IPS-20b (cell line): ENCODE measurements around the gene CHD3.

Experiments
- H3K27ac ChIP-seq: one replicate; pipeline ENCODE4 v1.5.1; 2013; ENCODE audit warnings: low read length
- H3K27me3 ChIP-seq: 2 replicates; pipeline ENCODE4 v1.6.1; 2013; ENCODE audit warnings: mild to moderate bottlenecking, low read length, inconsistent platforms; ENCODE audit not compliant: insufficient read depth
- H3K36me3 ChIP-seq: 2 replicates; pipeline ENCODE4 v1.6.1; 2013; ENCODE audit warnings: low read depth, mild to moderate bottlenecking, inconsistent platforms, low read length, moderate library complexity; ENCODE audit not compliant: insufficient read depth
- H3K4me1 ChIP-seq: 2 replicates; pipeline ENCODE4 v1.6.1; 2013; ENCODE audit warnings: mild to moderate bottlenecking, control low read depth, inconsistent platforms, low read length, moderate library complexity; ENCODE audit not compliant: insufficient read depth
- H3K4me3 ChIP-seq: 2 replicates; pipeline ENCODE4 v1.5.1; 2013; ENCODE audit warnings: mild to moderate bottlenecking, low read length, inconsistent platforms
- H3K9ac ChIP-seq: 2 replicates; pipeline ENCODE4 v1.6.1; 2013; ENCODE audit warnings: low read depth, mild to moderate bottlenecking, inconsistent platforms, low read length, moderate library complexity
- H3K9me3 ChIP-seq: 2 replicates; pipeline ENCODE4 v1.6.1; 2013; ENCODE audit warnings: mild to moderate bottlenecking, low read depth, low read length, inconsistent platforms; ENCODE audit not compliant: insufficient read depth

The CHD3 gene

GRCh38 chr17:7844292-7845154 is 44.1 kb upstream of the CHD3 start:
- no peak overlapping the region for H3K27ac ChIP-seq
- H3K9ac ChIP-seq = peak overlapping the region; percentile 52; the same call in 1 of the 2 replicates
- no peaks in the 10 kb centered on the region for H3K9me3 ChIP-seq
- H3K36me3 ChIP-seq = peaks cover 1% of the 10 kb centered on the region; the same call in 1 of the 2 replicates
- H3K4me3 ChIP-seq = peak overlapping the region; percentile 92
- peaks cover 49% of the 10 kb centered on the region for H3K27me3 ChIP-seq
- 0 out of 2 replicates have a peak, but pooled peaks cover 3% of the 10 kb centered on the region for H3K4me1 ChIP-seq

- peaks cover 8% of the 10 kb centered on the region; the same call in 1 of the 2 replicates for H3K36me3 ChIP-seq
- peak overlapping the region; percentile 92; the same call in 1 of the 2 replicates for H3K4me3 ChIP-seq
- H3K4me1 ChIP-seq = 0 out of 2 replicates have a peak, but pooled peaks cover 3% of the 10 kb centered on the region
- H3K27ac ChIP-seq = no peak overlapping the region
- peaks cover 39% of the 10 kb centered on the region for H3K27me3 ChIP-seq
- H3K9me3 ChIP-seq = no peaks in the 10 kb centered on the region
- no peak overlapping the region for H3K9ac ChIP-seq
These were observed 43.1 kb upstream of the CHD3 start for GRCh38 chr17:7845359-7846062.

GRCh38 chr17:7846063-7846735 is 42.4 kb upstream of the CHD3 start:
- Histone ChIP-seq H3K4me1 (0 out of 2 replicates have a peak, but pooled peaks cover under 1% of the 10 kb centered on the region), H3K9ac (no peak overlapping the region), H3K27me3 (peaks cover 38% of the 10 kb centered on the region), H3K27ac (no peak overlapping the region), H3K9me3 (no peaks in the 10 kb centered on the region), H3K36me3 (peaks cover 8% of the 10 kb centered on the region; the same call in 1 of the 2 replicates), H3K4me3 (no peak overlapping the region)

- Histone ChIP-seq H3K4me3 (no peak overlapping the region), H3K27me3 (peaks cover 37% of the 10 kb centered on the region), H3K27ac (no peak overlapping the region), H3K36me3 (peaks cover 8% of the 10 kb centered on the region; the same call in 1 of the 2 replicates), H3K9me3 (no peaks in the 10 kb centered on the region), H3K9ac (no peak overlapping the region), H3K4me1 (no peaks in the 10 kb centered on the region)
These were observed 41.6 kb upstream of the CHD3 start for GRCh38 chr17:7846765-7847661.

GRCh38 chr17:7848131-7848579 is 40.4 kb upstream of the CHD3 start:
- H3K36me3 ChIP-seq = peaks cover 8% of the 10 kb centered on the region; the same call in 1 of the 2 replicates
- H3K27ac ChIP-seq = no peak overlapping the region
- no peaks in the 10 kb centered on the region for H3K4me1 ChIP-seq
- H3K9ac ChIP-seq = no peak overlapping the region
- peaks cover 38% of the 10 kb centered on the region for H3K27me3 ChIP-seq
- H3K9me3 ChIP-seq = no peaks in the 10 kb centered on the region
- no peak overlapping the region for H3K4me3 ChIP-seq

- Histone ChIP-seq H3K27me3 (peaks cover 41% of the 10 kb centered on the region), H3K27ac (no peak overlapping the region), H3K36me3 (peaks cover 8% of the 10 kb centered on the region; the same call in 1 of the 2 replicates), H3K9ac (no peak overlapping the region), H3K4me3 (no peak overlapping the region), H3K9me3 (no peaks in the 10 kb centered on the region), H3K4me1 (peaks cover under 1% of the 10 kb centered on the region; the same call in 1 of the 2 replicates)
These were observed 39.9 kb upstream of the CHD3 start for GRCh38 chr17:7848739-7849129.

GRCh38 chr17:7849130-7849750 is 39.3 kb upstream of the CHD3 start:
- Histone ChIP-seq H3K9me3 (no peaks in the 10 kb centered on the region), H3K4me1 (peaks cover 2% of the 10 kb centered on the region; the same call in 1 of the 2 replicates), H3K9ac (no peak overlapping the region), H3K27ac (no peak overlapping the region), H3K4me3 (no peak overlapping the region), H3K36me3 (peaks cover 8% of the 10 kb centered on the region; the same call in 1 of the 2 replicates), H3K27me3 (peaks cover 42% of the 10 kb centered on the region)

- peaks cover 8% of the 10 kb centered on the region; the same call in 1 of the 2 replicates for H3K36me3 ChIP-seq
- no peaks in the 10 kb centered on the region for H3K9me3 ChIP-seq
- H3K4me1 ChIP-seq = peaks cover 5% of the 10 kb centered on the region; the same call in 1 of the 2 replicates
- H3K27ac ChIP-seq = no peak overlapping the region
- H3K27me3 ChIP-seq = peaks cover 46% of the 10 kb centered on the region
- no peak overlapping the region for H3K9ac ChIP-seq
- no peak overlapping the region for H3K4me3 ChIP-seq
These were observed 38.7 kb upstream of the CHD3 start for GRCh38 chr17:7849751-7850504.

- Histone ChIP-seq H3K36me3 (peaks cover 8% of the 10 kb centered on the region; the same call in 1 of the 2 replicates), H3K27ac (no peak overlapping the region)
These were observed 37.7 kb upstream of the CHD3 start for GRCh38 chr17:7850701-7851437.

More at GRCh38 chr17:7850701-7851437, 37.7 kb upstream of the CHD3 start:
- H3K9me3 ChIP-seq = no peaks in the 10 kb centered on the region
- H3K4me1 ChIP-seq = peaks cover 10% of the 10 kb centered on the region; the same call in 1 of the 2 replicates
- peak overlapping the region; percentile 82 for H3K4me3 ChIP-seq
- no peak overlapping the region; the same call in 1 of the 2 replicates for H3K9ac ChIP-seq
- peaks cover 48% of the 10 kb centered on the region for H3K27me3 ChIP-seq
